ENCODE data around the gene ROR2.

- TF ChIP-seq CTCF (conservative IDR thresholded peaks at IDR 0.05; ENCODE audit: low read depth in 2 of 2), result no peak
- no peak for TF ChIP-seq POLR2AphosphoS5 (IDR thresholded peaks at IDR 0.05; ENCODE audit: low read depth)
- no peak for TF ChIP-seq EZH2phosphoT487 (IDR thresholded peaks at IDR 0.05; ENCODE audit: unreplicated experiment)
- TF ChIP-seq EZH2 (IDR thresholded peaks at IDR 0.05; ENCODE audit: low read depth, unreplicated experiment), result no peak
- TF ChIP-seq REST (IDR thresholded peaks at IDR 0.05; ENCODE audit: unreplicated experiment), result no peak
- no peak for TF ChIP-seq CREB1 (CRISPR knock-in tag; IDR thresholded peaks at IDR 0.05; ENCODE audit: low read depth)
- no peak for TF ChIP-seq JUNB (IDR thresholded peaks at IDR 0.05; ENCODE audit: unreplicated experiment)
- no peak for TF ChIP-seq ZNF331 (CRISPR knock-in tag; IDR thresholded peaks at IDR 0.05; ENCODE audit: low read depth)
- TF ChIP-seq STAT1 (IDR thresholded peaks at IDR 0.05; ENCODE audit: unreplicated experiment), result no peak
Observed at GRCh38 chr9:91908746-91909145, 41.3 kb downstream of the ROR2 start.

Data from GM23338 (cell line).